ENCODE data around the gene RAF1.
"Not testable (repeated sequence)": the region's sequence is repeated elsewhere in the genome, so short reads cannot be mapped to it uniquely, and the experiment has no call there.

Gene RAF1

GRCh38 chr3:12706504-12707253, 42.8 kb upstream of the RAF1 start:
- peak; percentile 78 for DNase-seq
- Histone ChIP-seq H3K27ac (no peak overlapping the region), H3K36me3 (replicated peaks) (no peaks in the 10 kb centered on the region), H3K4me3 (ENCODE audit: low read depth, low read length) (no peak overlapping the region), H3K27me3 (replicated peaks) (peaks cover 3% of the 10 kb centered on the region)
- TF ChIP-seq CTCF (IDR thresholded peaks at IDR 0.05; ENCODE audit: low read depth, low read length, missing control alignments): peak; percentile 95
- in situ Hi-C loops (cut with HindIII; ENCODE audit: low pct_ligation_motif_present, low sequenced_read_pairs): no loop called here

- H3K27ac ChIP-seq: no peak overlapping the region
- no peak for DNase-seq
- peaks cover 3% of the 10 kb centered on the region for H3K27me3 ChIP-seq (replicated peaks)
- no peak overlapping the region for H3K4me3 ChIP-seq (ENCODE audit: low read depth, low read length)
- in situ Hi-C loops (cut with HindIII; ENCODE audit: low pct_ligation_motif_present, low sequenced_read_pairs): no loop called here
- no peak for TF ChIP-seq CTCF (IDR thresholded peaks at IDR 0.05; ENCODE audit: low read depth, low read length, missing control alignments)
- no peaks in the 10 kb centered on the region for H3K36me3 ChIP-seq (replicated peaks)
These were observed 42.1 kb upstream of the RAF1 start for GRCh38 chr3:12705981-12706380.

- Histone ChIP-seq H3K27me3 (replicated peaks) (peaks cover 3% of the 10 kb centered on the region), H3K36me3 (replicated peaks) (no peaks in the 10 kb centered on the region), H3K4me3 (ENCODE audit: low read depth, low read length) (no peak overlapping the region), H3K27ac (no peak overlapping the region)
- TF ChIP-seq CTCF (IDR thresholded peaks at IDR 0.05; ENCODE audit: low read depth, low read length, missing control alignments): no peak
- in situ Hi-C loops (cut with HindIII; ENCODE audit: low pct_ligation_motif_present, low sequenced_read_pairs): no loop called here
- no peak for DNase-seq
These were observed 41.5 kb upstream of the RAF1 start for GRCh38 chr3:12705374-12705926.

- no peaks in the 10 kb centered on the region for H3K36me3 ChIP-seq (replicated peaks)
- H3K27me3 ChIP-seq (replicated peaks): no peaks in the 10 kb centered on the region
- in situ Hi-C loops (cut with HindIII; ENCODE audit: low pct_ligation_motif_present, low sequenced_read_pairs): no loop called here
- DNase-seq: no peak
- no peak for TF ChIP-seq CTCF (IDR thresholded peaks at IDR 0.05; ENCODE audit: low read depth, low read length, missing control alignments)
- no peak overlapping the region for H3K27ac ChIP-seq
- no peak overlapping the region for H3K4me3 ChIP-seq (ENCODE audit: low read depth, low read length)
These were observed 38.6 kb upstream of the RAF1 start for GRCh38 chr3:12702501-12702900.

GRCh38 chr3:12701601-12702000, 37.7 kb upstream of the RAF1 start:
- in situ Hi-C loops (cut with HindIII; ENCODE audit: low pct_ligation_motif_present, low sequenced_read_pairs); H3K27ac ChIP-seq; DNase-seq; H3K4me3 ChIP-seq (ENCODE audit: low read depth, low read length); H3K27me3 ChIP-seq (replicated peaks); H3K36me3 ChIP-seq (replicated peaks): not testable (repeated sequence)

- Histone ChIP-seq H3K4me3 (ENCODE audit: low read depth, low read length) (no peak overlapping the region), H3K36me3 (replicated peaks) (no peaks in the 10 kb centered on the region), H3K27ac (no peak overlapping the region), H3K27me3 (replicated peaks) (no peaks in the 10 kb centered on the region)
- no peak for TF ChIP-seq CTCF (IDR thresholded peaks at IDR 0.05; ENCODE audit: low read depth, low read length, missing control alignments)
- no peak for DNase-seq
- in situ Hi-C loops (cut with HindIII; ENCODE audit: low pct_ligation_motif_present, low sequenced_read_pairs): no loop called here
These were observed 36.9 kb upstream of the RAF1 start for GRCh38 chr3:12700800-12701199.

Measured in brain microvascular endothelial cell (primary cell).